ENCODE measurements around the gene ACY1.

DNA sequence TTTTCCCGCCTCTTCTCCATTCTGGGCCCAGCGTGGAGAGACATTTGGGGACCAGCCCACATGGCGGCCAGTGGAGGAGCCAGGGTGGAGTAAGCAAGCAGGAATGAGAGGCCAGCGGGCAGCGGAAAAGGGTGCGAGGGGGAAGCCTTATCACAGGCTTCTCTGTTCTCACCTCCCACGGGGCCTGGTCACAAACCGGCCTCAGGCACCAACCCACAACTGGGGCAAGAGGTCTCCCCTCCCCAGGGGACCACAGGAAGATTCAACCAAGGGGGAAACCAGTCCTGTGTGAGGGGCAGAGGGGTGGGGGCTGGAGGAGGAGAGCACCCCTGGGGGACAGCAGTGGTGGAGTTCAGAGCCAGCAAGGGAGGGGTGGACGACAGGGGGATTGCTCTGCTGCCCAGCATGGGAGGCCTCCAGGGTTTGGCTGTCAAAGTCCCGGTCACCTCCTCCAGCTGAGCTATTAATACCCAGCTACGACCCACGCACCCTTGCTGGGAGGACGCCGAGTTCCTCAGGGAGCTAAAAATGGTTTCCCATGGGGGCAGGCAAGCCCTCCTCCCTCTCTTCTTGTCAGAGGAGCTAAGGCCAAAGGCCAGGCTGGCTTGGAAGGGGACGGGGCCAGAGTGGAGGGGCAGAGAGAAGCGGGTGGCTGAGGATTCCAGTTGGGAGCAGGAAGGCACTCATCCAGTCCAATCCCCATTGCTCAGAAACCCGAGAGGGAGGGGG, 36.2 kb downstream of the ACY1 start:
- TF ChIP-seq, protein P1, sequence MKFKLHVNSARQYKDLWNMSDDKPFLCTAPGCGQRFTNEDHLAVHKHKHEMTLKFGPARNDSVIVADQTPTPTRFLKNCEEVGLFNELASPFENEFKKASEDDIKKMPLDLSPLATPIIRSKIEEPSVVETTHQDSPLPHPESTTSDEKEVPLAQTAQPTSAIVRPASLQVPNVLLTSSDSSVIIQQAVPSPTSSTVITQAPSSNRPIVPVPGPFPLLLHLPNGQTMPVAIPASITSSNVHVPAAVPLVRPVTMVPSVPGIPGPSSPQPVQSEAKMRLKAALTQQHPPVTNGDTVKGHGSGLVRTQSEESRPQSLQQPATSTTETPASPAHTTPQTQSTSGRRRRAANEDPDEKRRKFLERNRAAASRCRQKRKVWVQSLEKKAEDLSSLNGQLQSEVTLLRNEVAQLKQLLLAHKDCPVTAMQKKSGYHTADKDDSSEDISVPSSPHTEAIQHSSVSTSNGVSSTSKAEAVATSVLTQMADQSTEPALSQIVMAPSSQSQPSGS (CRISPR knock-in tag; IDR thresholded peaks at IDR 0.05) = no peak
- no peak for TF ChIP-seq NFIC (IDR thresholded peaks at IDR 0.05; ENCODE audit: low read length)
- TF ChIP-seq, protein P2, sequence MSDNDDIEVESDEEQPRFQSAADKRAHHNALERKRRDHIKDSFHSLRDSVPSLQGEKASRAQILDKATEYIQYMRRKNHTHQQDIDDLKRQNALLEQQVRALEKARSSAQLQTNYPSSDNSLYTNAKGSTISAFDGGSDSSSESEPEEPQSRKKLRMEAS (IDR thresholded peaks at IDR 0.05) = no peak
- TF ChIP-seq PHF21A (CRISPR knock-in tag; IDR thresholded peaks at IDR 0.05) = no peak
- TF ChIP-seq, protein P3, sequence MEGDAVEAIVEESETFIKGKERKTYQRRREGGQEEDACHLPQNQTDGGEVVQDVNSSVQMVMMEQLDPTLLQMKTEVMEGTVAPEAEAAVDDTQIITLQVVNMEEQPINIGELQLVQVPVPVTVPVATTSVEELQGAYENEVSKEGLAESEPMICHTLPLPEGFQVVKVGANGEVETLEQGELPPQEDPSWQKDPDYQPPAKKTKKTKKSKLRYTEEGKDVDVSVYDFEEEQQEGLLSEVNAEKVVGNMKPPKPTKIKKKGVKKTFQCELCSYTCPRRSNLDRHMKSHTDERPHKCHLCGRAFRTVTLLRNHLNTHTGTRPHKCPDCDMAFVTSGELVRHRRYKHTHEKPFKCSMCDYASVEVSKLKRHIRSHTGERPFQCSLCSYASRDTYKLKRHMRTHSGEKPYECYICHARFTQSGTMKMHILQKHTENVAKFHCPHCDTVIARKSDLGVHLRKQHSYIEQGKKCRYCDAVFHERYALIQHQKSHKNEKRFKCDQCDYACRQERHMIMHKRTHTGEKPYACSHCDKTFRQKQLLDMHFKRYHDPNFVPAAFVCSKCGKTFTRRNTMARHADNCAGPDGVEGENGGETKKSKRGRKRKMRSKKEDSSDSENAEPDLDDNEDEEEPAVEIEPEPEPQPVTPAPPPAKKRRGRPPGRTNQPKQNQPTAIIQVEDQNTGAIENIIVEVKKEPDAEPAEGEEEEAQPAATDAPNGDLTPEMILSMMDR (CRISPR knock-in tag; IDR thresholded peaks at IDR 0.05) = no peak
- TF ChIP-seq ZNF207 (IDR thresholded peaks at IDR 0.05; ENCODE audit: borderline replicate concordance) = no peak
- no peak for TF ChIP-seq HNRNPLL (IDR thresholded peaks at IDR 0.05; ENCODE audit: low read depth, low read length, poor library complexity, severe bottlenecking)
- TF ChIP-seq KAT7 (CRISPR knock-in tag; IDR thresholded peaks at IDR 0.05; ENCODE audit: borderline replicate concordance) = no peak
- no peak for TF ChIP-seq MED8 (CRISPR knock-in tag; IDR thresholded peaks at IDR 0.05; ENCODE audit: insufficient replicate concordance)
- TF ChIP-seq ATF1 (CRISPR knock-in tag; IDR thresholded peaks at IDR 0.05) = no peak

All from HepG2 (cell line).